Progenitor cell of endocrine pancreas (in vitro differentiated cells): ENCODE data around the gene OPN1MW3. TPM values are rescaled to one million over a fixed set of nuclear protein-coding genes. Genes with fewer than 3 reads are reported as not detected.

Experiments
- DNase-seq: peaks from one replicate; pipeline ENCODE4 v3.0.0; 2021; ENCODE audit warnings: low spot score; ENCODE audit not compliant: unreplicated experiment
- H3K27ac Mint-ChIP-seq: 2 replicates; pipeline ENCODE4 v1.8.0; 2021; ENCODE audit warnings: mild to moderate bottlenecking, moderate library complexity, mixed read lengths
- H3K27me3 Mint-ChIP-seq: 2 replicates; pipeline ENCODE4 v1.8.0; 2021; ENCODE audit warnings: mixed read lengths
- H3K36me3 Mint-ChIP-seq: 2 replicates; pipeline ENCODE4 v1.8.0; 2022; ENCODE audit warnings: mixed read lengths; ENCODE audit not compliant: insufficient read depth
- H3K4me1 Mint-ChIP-seq: 2 replicates; pipeline ENCODE4 v1.8.0; 2021; ENCODE audit warnings: low read depth, mixed read lengths
- H3K4me3 Mint-ChIP-seq: 2 replicates; pipeline ENCODE4 v1.8.0; 2021; ENCODE audit warnings: low read depth, mild to moderate bottlenecking, moderate library complexity, mixed read lengths
- H3K9me3 Mint-ChIP-seq: 2 replicates; pipeline ENCODE4 v1.8.0; 2021; ENCODE audit warnings: low read depth, mixed read lengths
- CTCF ChIP-seq: fragments of 200-600 bp; sonication (generic); IDR thresholded peaks from one replicate; pipeline ENCODE4 v1.5.0; 2021; ENCODE audit warnings: antibody characterized with exemption, mild to moderate bottlenecking; ENCODE audit not compliant: unreplicated experiment
- total RNA-seq: library from RNA; stranded (reverse); gene quantifications from 2 replicates; pipeline ENCODE4 v1.2.1, GENCODE V29; 2021

Gene OPN1MW3
- total RNA-seq, 1 donor from 2014 or later, result not detected

- Mint-ChIP-seq H3K36me3 (no peaks in the 10 kb centered on the region), H3K4me3 (no peak overlapping the region), H3K9me3 (peaks cover 21% of the 10 kb centered on the region), H3K27ac (no peak overlapping the region), H3K27me3 (peaks cover 18% of the 10 kb centered on the region), H3K4me1 (peaks cover 4% of the 10 kb centered on the region)
- no peak for TF ChIP-seq CTCF
- DNase-seq, result no peak
Measured at GRCh38 chrX:154320406-154320805, 63.0 kb downstream of the OPN1MW3 start.

Other genes starting within 250 kb of the OPN1MW3 start
- gene IRAK1, start 237.7 kb upstream of the OPN1MW3 start, total RNA-seq, result 95.8 and 96.9 TPM in 2 replicates
- gene MECP2, start 159.9 kb upstream of the OPN1MW3 start, total RNA-seq, result 40.6 and 47.6 TPM in 2 replicates
- not detected in 2 replicates for gene OPN1LW, start 113.3 kb upstream of the OPN1MW3 start, total RNA-seq
- gene OPN1MW, start 75.0 kb upstream of the OPN1MW3 start, total RNA-seq, result not detected in 2 replicates
- gene OPN1MW2, start 37.8 kb upstream of the OPN1MW3 start, total RNA-seq, result not detected in 2 replicates
- gene TEX28, start 37.5 kb downstream of the OPN1MW3 start, total RNA-seq, result not detected in 2 replicates
- gene TKTL1, start 38.2 kb downstream of the OPN1MW3 start, total RNA-seq, result not detected in 2 replicates
- 765 and 777 TPM in 2 replicates for gene FLNA, start 117.1 kb downstream of the OPN1MW3 start, total RNA-seq
- gene EMD, start 121.7 kb downstream of the OPN1MW3 start, total RNA-seq, result 42.5 and 45.9 TPM in 2 replicates
- 2,364 and 2,443 TPM in 2 replicates for gene RPL10, start 140.8 kb downstream of the OPN1MW3 start, total RNA-seq
- 12.7 and 14.3 TPM in 2 replicates for gene DNASE1L1, start 151.7 kb downstream of the OPN1MW3 start, total RNA-seq
- 34.5 and 38.4 TPM in 2 replicates for gene TAFAZZIN, start 154.0 kb downstream of the OPN1MW3 start, total RNA-seq
- 82.1 and 87.5 TPM in 2 replicates for gene ATP6AP1, start 171.1 kb downstream of the OPN1MW3 start, total RNA-seq
- 149 and 151 TPM in 2 replicates for gene GDI1, start 179.6 kb downstream of the OPN1MW3 start, total RNA-seq
- 65.8 and 66.7 TPM in 2 replicates for gene FAM50A, start 186.6 kb downstream of the OPN1MW3 start, total RNA-seq
- 135 and 148 TPM in 2 replicates for gene PLXNA3, start 200.7 kb downstream of the OPN1MW3 start, total RNA-seq
- 12.8 and 13.5 TPM in 2 replicates for gene LAGE3, start 221.7 kb downstream of the OPN1MW3 start, total RNA-seq
- gene UBL4A, start 229.0 kb downstream of the OPN1MW3 start, total RNA-seq, result 17.7 and 20.0 TPM in 2 replicates
- gene SLC10A3, start 233.0 kb downstream of the OPN1MW3 start, total RNA-seq, result 10.4 and 10.9 TPM in 2 replicates